ENCODE data around the gene SF1.
A peak's percentile ranks its signal among the peaks of the same experiment; 100 is the strongest.

Gene SF1

DNA sequence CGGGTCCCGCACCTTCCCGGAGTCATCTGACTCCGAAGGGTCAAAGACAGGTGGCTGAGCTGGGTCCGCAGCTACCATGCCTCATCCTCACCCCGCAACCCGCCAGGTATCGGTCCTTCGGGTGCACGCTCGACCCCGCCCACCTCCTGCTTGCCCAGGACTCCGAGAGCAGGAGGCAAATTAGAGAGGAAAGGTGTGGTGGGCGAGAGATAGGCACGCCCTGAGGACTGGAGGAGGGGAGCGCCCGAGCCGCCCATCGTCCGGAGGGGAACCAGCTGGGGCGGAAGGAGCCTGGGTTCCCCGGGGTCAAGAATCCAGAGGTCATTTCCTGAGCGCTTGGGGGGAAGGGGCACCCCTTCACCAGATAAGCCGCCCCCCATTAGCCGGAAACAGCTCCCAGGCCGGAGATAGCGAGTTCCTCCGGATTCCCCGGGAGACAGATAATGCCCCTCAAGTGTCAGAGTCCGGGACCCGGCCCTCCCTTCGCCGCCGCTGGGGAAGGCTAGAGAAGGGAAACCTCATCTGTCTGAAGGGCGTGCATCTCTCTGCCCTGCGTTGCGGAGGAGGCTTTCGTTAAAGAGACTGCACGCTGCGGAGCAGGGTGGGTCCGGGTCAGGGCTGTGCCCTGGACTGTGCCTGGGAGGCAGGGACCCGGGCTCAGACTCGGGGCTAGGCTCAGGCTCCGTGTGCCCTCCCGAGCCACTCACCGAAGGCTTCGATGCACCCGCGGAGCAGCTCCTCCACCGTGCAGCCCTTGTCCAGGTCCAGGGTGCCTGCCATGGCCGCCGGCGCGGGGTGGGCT is 36.1 kb downstream of the SF1 start:
- Histone ChIP-seq H3K27ac (ENCODE audit: low read length) (peak overlapping the region; percentile 77), H3K4me1 (ENCODE audit: control insufficient read depth, insufficient read depth, low read length) (peaks cover 44% of the 10 kb centered on the region), H3K36me3 (ENCODE audit: control insufficient read depth in 2 of 2, insufficient read depth in 2 of 2, low read length in 2 of 2) (no peaks in the 10 kb centered on the region), H3K9me3 (ENCODE audit: control insufficient read depth in 2 of 2, low read length in 2 of 2) (no peaks in the 10 kb centered on the region), H3K27me3 (ENCODE audit: control insufficient read depth in 1 of 2, insufficient read depth in 2 of 2, low read length in 2 of 2) (no peaks in the 10 kb centered on the region), H3K4me3 (ENCODE audit: low read length in 2 of 2) (peak overlapping the region; percentile 52 to 84), H3K9ac (ENCODE audit: low read length in 2 of 2) (peak overlapping the region; percentile 42 to 52)

DNA sequence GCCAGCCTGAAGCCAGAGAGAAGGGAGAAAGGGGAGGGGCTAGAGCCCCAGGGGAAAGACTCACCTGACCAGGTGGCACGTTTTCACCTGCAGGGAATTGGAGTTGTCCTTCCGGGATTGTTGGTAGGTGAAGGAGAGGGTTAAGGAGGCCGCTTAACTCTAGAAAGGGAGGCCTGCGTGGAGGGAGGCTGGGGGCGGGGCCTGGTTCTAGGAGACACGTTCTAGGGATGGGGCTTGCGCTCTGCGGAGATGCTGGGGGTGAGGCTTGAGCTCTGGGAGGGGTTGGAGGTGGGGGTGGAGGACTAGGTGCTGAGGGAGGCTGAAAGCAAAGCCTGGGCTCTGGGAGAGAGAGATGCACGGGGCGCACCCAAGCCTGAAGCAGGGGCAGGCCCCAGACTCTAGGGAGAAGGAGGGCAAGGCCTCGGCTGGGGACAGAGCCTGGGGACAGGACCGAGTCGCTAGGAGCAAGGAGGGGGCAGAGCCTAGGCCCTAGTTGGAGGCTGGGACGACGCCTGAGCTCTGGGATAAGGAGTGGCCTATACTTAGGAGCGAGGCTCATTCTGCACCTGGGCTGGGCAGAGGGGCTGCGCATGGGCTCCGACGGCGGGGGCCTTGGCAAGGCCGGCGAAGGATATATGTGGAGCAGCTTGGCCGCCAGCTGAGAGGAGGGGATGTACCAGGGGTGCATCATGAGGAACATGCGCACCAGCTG is 36.8 kb downstream of the SF1 start:
- Histone ChIP-seq H3K9ac (ENCODE audit: low read length in 2 of 2) (no peak overlapping the region), H3K9me3 (ENCODE audit: control insufficient read depth in 2 of 2, low read length in 2 of 2) (no peaks in the 10 kb centered on the region), H3K4me1 (ENCODE audit: control insufficient read depth, insufficient read depth, low read length) (peaks cover 44% of the 10 kb centered on the region), H3K4me3 (ENCODE audit: low read length in 2 of 2) (peak overlapping the region in 1 of 2 donors; percentile 84), H3K36me3 (ENCODE audit: control insufficient read depth in 2 of 2, insufficient read depth in 2 of 2, low read length in 2 of 2) (peaks cover 1 to 5% of the 10 kb centered on the region in 2 donors), H3K27ac (ENCODE audit: low read length) (peak overlapping the region; percentile 77), H3K27me3 (ENCODE audit: control insufficient read depth in 1 of 2, insufficient read depth in 2 of 2, low read length in 2 of 2) (no peaks in the 10 kb centered on the region)

DNA sequence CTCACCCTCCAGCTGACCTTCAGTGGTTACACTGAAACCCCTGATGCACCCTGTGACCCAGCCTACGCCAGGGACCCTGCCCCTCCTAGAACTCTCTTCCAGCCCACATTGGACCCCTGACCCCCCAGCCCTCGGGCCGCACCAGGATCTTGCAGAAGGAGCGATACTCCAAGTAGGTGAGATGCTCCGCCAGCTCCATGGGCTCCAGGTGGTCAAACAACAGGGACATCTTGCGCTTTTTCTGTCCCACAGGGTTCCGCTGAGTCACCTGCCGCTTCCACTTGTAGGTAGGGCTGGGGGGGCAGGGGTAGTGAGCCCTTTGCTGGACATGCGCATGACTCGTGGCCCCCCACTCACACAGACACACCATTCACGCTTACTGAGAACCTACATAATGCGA is 38.5 kb downstream of the SF1 start:
- no peak overlapping the region for H3K4me3 ChIP-seq (ENCODE audit: low read length in 2 of 2)
- H3K9ac ChIP-seq (ENCODE audit: low read length in 2 of 2), result no peak overlapping the region
- H3K4me1 ChIP-seq (ENCODE audit: control insufficient read depth, insufficient read depth, low read length), result peaks cover 33% of the 10 kb centered on the region
- peaks cover 11 to 14% of the 10 kb centered on the region in 2 donors for H3K36me3 ChIP-seq (ENCODE audit: control insufficient read depth in 2 of 2, insufficient read depth in 2 of 2, low read length in 2 of 2)
- H3K9me3 ChIP-seq (ENCODE audit: control insufficient read depth in 2 of 2, low read length in 2 of 2), result no peaks in the 10 kb centered on the region
- H3K27ac ChIP-seq (ENCODE audit: low read length), result no peak overlapping the region
- H3K27me3 ChIP-seq (ENCODE audit: control insufficient read depth in 1 of 2, insufficient read depth in 2 of 2, low read length in 2 of 2), result no peaks in the 10 kb centered on the region

DNA sequence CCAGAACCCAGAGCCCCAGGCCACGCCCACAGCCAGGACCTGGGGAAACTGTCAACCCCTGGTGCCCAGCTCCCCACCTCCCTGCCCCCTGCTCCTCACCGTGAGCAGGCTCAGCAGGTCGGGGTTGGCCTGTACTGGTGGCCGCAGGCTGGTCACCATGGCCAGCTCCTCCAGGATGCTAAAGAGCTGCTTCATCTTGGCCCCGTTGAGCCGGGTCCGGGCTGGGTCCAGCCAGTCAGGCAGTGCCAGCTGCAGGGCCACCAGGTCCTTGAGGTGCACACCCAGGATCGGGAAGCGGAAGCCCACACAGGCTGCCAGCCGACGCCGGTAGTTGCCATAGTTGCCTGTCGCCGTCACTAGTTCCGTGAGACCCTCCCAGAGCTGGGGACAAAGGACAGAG is 41.7 kb downstream of the SF1 start:
- H3K9ac ChIP-seq (ENCODE audit: low read length in 2 of 2), result no peak overlapping the region
- no peak overlapping the region for H3K27ac ChIP-seq (ENCODE audit: low read length)
- H3K36me3 ChIP-seq (ENCODE audit: control insufficient read depth in 2 of 2, insufficient read depth in 2 of 2, low read length in 2 of 2), result peaks cover 20 to 23% of the 10 kb centered on the region in 2 donors
- no peaks in the 10 kb centered on the region for H3K9me3 ChIP-seq (ENCODE audit: control insufficient read depth in 2 of 2, low read length in 2 of 2)
- H3K4me3 ChIP-seq (ENCODE audit: low read length in 2 of 2), result no peak overlapping the region
- H3K27me3 ChIP-seq (ENCODE audit: control insufficient read depth in 1 of 2, insufficient read depth in 2 of 2, low read length in 2 of 2), result no peaks in the 10 kb centered on the region
- H3K4me1 ChIP-seq (ENCODE audit: control insufficient read depth, insufficient read depth, low read length), result peaks cover 3% of the 10 kb centered on the region

DNA sequence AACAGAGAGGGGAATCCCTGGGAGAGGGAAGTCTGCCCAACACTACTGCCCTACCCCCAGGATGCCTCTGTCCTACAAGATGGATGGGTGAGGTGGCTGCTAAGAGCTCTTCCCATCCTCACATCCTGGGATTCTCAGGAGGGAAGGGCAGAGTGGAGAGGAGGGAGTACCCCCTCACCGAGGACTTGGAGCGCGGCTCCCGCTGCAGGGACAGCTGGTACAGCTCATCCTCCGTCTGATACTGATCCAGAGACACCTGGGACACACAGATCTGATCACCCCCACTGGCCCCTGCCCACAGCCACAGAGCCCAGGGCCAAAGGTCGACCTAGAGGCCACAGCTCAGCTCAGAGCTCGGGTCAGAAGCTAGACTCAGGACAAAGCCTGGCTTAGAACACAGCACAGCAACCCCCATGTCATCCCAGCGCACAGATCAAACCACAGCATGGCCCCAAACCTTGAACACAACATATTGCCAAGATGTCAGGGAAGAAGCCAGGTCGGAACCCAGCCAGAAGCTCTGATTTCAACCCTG is 42.5 kb downstream of the SF1 start:
- Histone ChIP-seq H3K9ac (ENCODE audit: low read length in 2 of 2) (no peak overlapping the region), H3K27ac (ENCODE audit: low read length) (no peak overlapping the region), H3K4me1 (ENCODE audit: control insufficient read depth, insufficient read depth, low read length) (no peaks in the 10 kb centered on the region), H3K36me3 (ENCODE audit: control insufficient read depth in 2 of 2, insufficient read depth in 2 of 2, low read length in 2 of 2) (peaks cover 23 to 25% of the 10 kb centered on the region in 2 donors), H3K27me3 (ENCODE audit: control insufficient read depth in 1 of 2, insufficient read depth in 2 of 2, low read length in 2 of 2) (no peaks in the 10 kb centered on the region), H3K9me3 (ENCODE audit: control insufficient read depth in 2 of 2, low read length in 2 of 2) (no peaks in the 10 kb centered on the region), H3K4me3 (ENCODE audit: low read length in 2 of 2) (no peak overlapping the region)

DNA sequence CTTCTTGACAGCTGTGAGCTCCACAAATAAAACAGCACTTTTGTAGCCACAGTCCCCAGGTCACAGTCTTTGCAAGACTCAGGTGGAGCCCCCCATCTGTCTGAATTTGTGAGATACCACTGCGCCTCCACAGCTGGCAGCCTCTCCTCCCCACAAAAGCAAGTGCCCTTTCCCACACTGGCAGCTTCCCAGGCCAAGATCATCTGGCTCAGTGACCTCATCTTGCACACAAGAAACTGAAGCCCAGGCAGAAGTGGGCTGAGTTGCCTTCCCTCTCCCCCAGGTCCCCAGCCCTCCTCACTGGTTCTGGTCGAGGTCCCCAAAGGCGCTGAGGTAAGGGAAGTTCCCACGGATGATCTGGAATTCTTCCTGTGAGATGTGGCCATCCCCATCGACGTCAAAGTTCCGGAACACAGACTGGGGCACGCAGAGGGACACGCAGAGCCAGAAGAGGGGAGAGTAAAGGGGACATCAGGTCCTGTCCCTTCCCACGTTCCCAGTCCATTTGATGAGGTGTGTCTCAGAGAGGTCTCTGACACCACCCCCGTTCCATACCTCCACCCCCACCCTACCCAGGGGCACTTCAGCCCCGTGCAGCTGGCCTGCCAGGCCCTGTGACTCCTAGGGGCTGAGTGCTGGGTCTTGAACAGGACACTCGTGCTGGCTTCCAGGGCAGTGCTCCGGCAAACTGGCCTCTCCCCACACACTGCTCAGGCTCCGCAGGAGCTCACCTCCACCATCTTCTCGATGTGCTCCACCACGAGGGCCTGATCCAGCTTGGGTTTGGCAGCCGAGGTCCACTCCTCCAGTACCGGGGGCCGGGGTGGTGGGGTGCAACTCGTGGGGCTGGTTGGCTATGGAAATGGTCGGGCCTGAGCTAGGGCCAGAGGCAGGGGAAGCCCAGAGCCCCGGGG is 43.3 kb downstream of the SF1 start:
- H3K4me3 ChIP-seq (ENCODE audit: low read length in 2 of 2), result no peak overlapping the region
- H3K27ac ChIP-seq (ENCODE audit: low read length), result no peak overlapping the region
- H3K36me3 ChIP-seq (ENCODE audit: control insufficient read depth in 2 of 2, insufficient read depth in 2 of 2, low read length in 2 of 2), result peaks cover 28 to 30% of the 10 kb centered on the region in 2 donors
- no peaks in the 10 kb centered on the region for H3K9me3 ChIP-seq (ENCODE audit: control insufficient read depth in 2 of 2, low read length in 2 of 2)
- H3K27me3 ChIP-seq (ENCODE audit: control insufficient read depth in 1 of 2, insufficient read depth in 2 of 2, low read length in 2 of 2), result no peaks in the 10 kb centered on the region
- H3K9ac ChIP-seq (ENCODE audit: low read length in 2 of 2), result no peak overlapping the region
- peaks cover 3% of the 10 kb centered on the region for H3K4me1 ChIP-seq (ENCODE audit: control insufficient read depth, insufficient read depth, low read length)

DNA sequence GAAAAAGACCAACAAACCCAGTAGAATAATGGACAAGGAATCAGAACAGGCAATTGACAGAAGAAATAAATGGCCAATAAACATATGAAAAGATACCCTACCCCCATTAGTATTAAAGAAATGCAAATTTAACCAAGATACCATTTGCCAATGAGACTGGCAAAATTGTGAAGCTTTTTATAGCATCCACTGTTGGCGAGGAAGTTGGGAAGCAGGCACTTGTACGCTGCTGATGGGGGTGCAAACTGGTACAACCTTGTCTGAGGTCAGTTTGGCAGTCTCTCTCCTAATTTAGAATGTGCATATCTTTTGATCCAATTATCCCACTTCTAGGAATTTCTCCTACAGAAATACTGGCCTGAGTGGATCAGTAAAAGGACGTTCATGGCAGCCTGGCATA is 46.7 kb downstream of the SF1 start:
- no peaks in the 10 kb centered on the region for H3K27me3 ChIP-seq (ENCODE audit: control insufficient read depth in 1 of 2, insufficient read depth in 2 of 2, low read length in 2 of 2)
- peaks cover 5% of the 10 kb centered on the region for H3K4me1 ChIP-seq (ENCODE audit: control insufficient read depth, insufficient read depth, low read length)
- no peak overlapping the region for H3K9ac ChIP-seq (ENCODE audit: low read length in 2 of 2)
- H3K4me3 ChIP-seq (ENCODE audit: low read length in 2 of 2), result no peak overlapping the region
- peaks cover 31 to 33% of the 10 kb centered on the region in 2 donors for H3K36me3 ChIP-seq (ENCODE audit: control insufficient read depth in 2 of 2, insufficient read depth in 2 of 2, low read length in 2 of 2)
- no peaks in the 10 kb centered on the region for H3K9me3 ChIP-seq (ENCODE audit: control insufficient read depth in 2 of 2, low read length in 2 of 2)
- no peak overlapping the region for H3K27ac ChIP-seq (ENCODE audit: low read length)

DNA sequence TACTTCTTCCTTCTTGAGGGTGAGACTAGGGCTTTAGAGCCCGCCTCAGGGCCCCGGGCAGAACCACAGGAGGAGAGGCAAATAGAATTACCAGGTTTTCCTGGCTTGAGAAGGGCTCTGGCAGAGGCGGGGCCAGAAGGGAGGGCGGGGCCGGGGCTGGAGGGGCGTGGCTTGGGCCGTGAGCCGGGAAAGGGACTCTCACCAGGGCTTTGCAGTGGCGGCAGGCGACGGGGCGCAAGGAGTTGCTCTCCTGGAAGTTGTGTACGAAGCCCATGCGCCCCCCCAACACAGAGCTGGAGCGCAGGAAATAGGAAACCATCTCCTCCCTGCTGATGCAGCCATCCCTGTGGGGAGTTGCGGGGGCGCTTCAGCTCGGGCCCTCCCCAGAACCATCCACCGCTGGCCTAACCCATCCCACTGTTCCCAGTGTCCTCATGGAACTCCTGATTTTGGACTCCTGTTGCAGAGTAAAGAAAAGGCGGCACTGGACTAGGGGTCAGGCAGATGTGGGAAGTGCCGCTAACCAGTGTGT is 48.4 kb downstream of the SF1 start:
- H3K36me3 ChIP-seq (ENCODE audit: control insufficient read depth in 2 of 2, insufficient read depth in 2 of 2, low read length in 2 of 2), result peaks cover 21 to 24% of the 10 kb centered on the region in 2 donors
- no peaks in the 10 kb centered on the region for H3K27me3 ChIP-seq (ENCODE audit: control insufficient read depth in 1 of 2, insufficient read depth in 2 of 2, low read length in 2 of 2)
- H3K4me1 ChIP-seq (ENCODE audit: control insufficient read depth, insufficient read depth, low read length), result peaks cover 5% of the 10 kb centered on the region
- H3K4me3 ChIP-seq (ENCODE audit: low read length in 2 of 2), result no peak overlapping the region
- no peaks in the 10 kb centered on the region for H3K9me3 ChIP-seq (ENCODE audit: control insufficient read depth in 2 of 2, low read length in 2 of 2)
- H3K9ac ChIP-seq (ENCODE audit: low read length in 2 of 2), result no peak overlapping the region
- H3K27ac ChIP-seq (ENCODE audit: low read length), result no peak overlapping the region

DNA sequence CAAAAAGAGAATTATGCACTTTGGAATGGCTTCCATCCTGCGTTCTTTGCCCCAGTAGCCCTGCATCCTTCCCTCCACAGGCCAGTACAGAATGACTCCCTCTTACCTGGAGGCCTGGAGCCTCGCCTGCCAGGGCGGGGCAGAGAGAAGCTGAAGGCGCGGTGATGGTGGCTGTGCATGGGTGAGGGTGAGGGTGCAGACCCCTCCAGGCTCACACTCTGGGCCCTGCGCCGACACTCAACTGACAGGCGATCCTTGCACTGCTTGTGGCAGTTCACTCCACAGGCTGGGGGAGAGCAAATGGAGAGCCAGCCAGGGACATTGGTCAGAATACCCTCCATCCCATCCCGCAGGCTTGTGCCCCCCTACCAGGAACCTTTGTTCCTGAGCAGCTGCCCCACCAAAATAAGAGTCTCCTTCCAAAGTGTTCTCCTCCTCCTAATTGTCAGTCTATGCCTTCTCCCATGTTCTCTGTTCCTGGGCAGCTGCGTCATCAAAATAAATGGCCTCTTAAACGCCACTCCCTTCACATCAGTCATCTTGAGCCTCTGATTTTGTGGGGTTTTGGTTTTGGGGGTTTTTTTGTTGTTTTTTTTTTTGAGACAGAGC is 49.5 kb downstream of the SF1 start:
- no peaks in the 10 kb centered on the region for H3K9me3 ChIP-seq (ENCODE audit: control insufficient read depth in 2 of 2, low read length in 2 of 2)
- H3K4me1 ChIP-seq (ENCODE audit: control insufficient read depth, insufficient read depth, low read length), result peaks cover 5% of the 10 kb centered on the region
- H3K36me3 ChIP-seq (ENCODE audit: control insufficient read depth in 2 of 2, insufficient read depth in 2 of 2, low read length in 2 of 2), result peaks cover 18 to 19% of the 10 kb centered on the region in 2 donors

More for the DNA sequence above, 49.5 kb downstream of the SF1 start:
- H3K4me3 ChIP-seq (ENCODE audit: low read length in 2 of 2), result no peak overlapping the region
- H3K9ac ChIP-seq (ENCODE audit: low read length in 2 of 2), result no peak overlapping the region
- no peak overlapping the region for H3K27ac ChIP-seq (ENCODE audit: low read length)
- H3K27me3 ChIP-seq (ENCODE audit: control insufficient read depth in 1 of 2, insufficient read depth in 2 of 2, low read length in 2 of 2), result no peaks in the 10 kb centered on the region

Measured in stomach smooth muscle (tissue), 2 donors.